Stimulated activated CD4-positive, alpha-beta T cell treated with anti-CD3 and anti-CD28 coated beads, Interleukin-1b, Interleukin-23, amount 100 ng/mL, for 4 hours (primary cell): ENCODE measurements around the gene ARHGAP10.
"Not testable (repeated sequence)": the region's sequence is repeated elsewhere in the genome, so short reads cannot be mapped to it uniquely, and the experiment has no call there.

ENCODE experiments used
- DNase-seq, 2 donors: peaks; one replicate each; pipeline ENCODE4 v3.0.0-alpha.2; 2020; ENCODE audit warnings: low read depth in 2 of 2

ARHGAP10 gene

DNA sequence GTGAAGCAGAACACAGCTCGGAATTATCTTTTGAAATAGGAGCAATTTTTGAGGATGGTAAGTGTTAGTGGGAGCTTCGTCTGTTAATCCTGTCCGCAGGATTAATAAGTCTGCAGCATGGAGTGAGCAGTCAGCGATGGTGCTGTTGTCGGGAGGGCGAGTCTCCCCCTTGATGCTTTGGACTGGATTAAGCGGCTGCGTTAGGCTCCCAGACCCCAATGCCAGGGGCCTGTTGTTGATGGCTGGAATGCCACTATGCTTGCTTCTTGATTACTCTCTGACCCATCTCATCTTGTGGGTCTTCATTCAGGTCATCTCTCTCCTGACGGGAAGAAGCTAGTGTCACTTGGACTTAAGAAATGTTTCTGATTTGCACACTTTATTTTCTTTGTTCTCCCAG, 332.6 kb downstream of the ARHGAP10 start:
- no peak for DNase-seq

DNA sequence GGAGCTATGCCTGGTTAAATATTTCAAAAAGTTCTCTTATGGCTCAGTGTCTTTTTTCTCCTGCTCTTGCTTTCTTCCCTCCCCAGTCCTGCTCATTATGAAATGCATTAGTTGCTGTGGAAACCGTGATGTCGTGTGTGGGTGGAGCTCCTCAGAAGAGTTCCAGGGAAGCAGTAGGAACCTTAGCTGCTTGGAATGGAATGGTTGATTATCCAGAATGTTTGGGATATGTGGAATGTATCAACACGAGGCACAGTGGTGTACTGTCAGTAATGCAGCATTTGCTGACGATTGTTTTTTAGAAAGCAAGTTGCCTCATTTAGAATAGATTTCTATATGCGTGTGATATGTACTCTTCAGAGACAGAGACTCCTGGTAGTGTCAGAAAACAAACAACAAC, 333.2 kb downstream of the ARHGAP10 start:
- DNase-seq: no peak

DNA sequence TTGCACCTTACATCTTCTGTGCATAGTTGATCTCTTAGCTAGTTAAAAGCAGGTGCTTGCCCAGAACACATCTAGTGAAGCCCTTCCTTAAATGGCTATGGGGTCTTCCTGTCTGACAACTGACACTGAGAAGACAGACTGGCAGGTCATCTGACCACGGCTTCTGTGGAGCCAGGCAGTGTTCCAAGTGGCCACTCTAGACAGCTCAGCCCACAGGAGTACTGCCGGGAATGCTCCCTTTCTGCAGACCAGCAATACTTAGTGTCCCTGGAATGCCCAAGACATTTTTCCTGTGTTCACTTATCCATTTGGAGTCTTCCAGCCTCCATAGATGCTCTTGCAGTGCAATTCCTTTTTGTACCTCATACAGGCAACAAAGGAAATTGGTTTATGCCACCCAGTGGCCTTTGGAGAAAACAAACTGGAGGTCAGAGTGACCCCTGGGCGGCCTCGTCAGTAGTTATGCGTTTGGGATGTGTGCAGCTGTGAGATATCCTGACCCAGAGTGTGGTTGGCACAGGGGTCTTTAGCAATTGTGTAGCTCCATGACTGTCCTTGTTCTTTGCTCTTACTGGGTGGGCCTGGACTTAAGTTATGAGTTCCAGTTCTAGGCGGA, 335.5 kb downstream of the ARHGAP10 start:
- no peak for DNase-seq

DNA sequence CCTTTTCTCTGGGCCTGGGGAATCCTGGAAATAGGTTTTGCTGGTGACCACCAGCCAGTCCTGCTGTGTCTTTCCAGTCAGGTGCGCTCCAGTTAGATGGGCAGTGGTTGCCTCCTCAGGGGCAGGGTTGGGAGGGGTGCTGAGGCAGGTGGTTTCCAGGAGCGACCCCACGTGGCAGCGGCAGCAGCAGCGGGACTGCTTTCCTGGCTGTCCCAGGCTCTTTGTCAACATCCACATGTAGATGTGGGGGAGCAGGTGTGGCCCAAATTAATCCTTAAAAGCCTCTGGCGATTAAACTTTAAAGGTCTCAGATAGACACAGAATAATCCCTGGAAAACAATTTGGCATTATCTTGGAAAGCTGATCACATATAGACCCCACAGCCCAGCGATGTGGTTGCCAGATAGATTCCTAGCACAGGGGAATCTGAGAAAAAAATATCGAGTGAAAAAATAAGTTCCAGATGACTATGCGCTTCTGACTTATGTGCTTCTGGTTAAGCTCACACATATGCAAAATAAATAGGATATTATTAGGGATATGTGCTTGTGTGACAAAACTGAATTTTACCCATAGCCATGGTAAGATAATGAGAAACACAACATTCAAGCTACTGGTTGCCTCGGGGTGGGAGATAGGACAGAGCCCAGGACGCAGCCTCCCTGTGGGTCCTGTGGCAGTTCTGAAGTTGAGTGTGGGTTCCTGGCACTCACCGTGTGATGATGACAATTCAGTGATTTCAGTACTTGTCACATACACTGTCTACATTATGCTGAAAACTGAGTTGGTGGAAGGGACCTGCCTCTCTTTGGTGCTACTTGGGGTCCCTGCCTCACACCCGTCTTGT, 336.4 kb downstream of the ARHGAP10 start:
- DNase-seq: no peak

DNA sequence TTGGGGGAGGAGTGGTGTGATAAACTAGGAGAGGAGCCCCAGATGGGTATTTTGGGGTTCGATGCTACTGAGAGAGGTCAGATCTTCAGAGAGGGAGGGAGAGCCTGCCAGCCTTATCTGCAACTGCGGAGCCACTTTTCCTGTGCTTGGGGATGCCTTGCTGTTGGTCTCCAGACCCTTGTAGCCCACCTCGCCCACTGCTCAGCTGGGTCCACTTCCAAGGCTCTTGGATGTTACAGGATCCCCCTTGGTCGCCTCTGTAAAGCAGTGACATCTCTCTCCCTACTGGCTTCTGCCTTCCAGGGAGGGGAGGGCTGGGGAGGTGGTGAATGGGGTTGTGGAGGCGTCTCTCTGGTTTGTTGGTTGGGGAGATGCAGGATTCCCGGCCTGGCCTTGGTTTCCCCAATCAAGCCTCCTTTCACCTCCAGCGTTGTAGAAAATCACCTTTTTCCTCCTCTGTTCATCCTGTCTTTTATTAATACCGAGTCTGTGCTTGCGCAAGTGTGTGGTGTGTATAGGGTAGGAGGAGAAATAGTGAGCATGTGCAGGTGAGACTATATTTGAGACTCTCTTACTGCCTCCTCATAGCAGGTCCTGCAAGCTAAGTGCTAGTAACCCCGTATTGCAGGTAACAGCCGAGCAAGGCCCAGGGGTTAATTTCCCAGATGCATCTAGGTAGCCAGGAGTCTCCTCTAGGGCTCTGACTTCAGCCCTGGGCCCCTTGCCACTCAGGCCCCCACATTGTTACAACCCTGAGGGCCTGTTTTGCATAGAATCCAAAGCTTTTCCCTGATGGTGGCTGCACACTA, 337.4 kb downstream of the ARHGAP10 start:
- no peak for DNase-seq

DNA sequence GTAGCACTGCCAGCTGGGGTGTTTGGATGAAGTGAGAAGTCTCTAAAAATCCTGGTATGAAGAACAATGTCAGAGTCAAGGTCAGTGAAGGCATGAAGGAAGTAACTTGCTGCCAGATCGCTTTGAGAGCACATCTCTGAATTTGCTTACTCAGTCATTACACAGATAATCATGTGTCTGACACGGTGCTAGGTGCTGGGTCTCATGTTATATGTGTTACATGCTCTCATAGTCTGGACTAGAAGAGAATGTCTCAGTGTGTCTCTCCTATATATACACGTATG, 337.9 kb downstream of the ARHGAP10 start:
- DNase-seq: no peak

DNA sequence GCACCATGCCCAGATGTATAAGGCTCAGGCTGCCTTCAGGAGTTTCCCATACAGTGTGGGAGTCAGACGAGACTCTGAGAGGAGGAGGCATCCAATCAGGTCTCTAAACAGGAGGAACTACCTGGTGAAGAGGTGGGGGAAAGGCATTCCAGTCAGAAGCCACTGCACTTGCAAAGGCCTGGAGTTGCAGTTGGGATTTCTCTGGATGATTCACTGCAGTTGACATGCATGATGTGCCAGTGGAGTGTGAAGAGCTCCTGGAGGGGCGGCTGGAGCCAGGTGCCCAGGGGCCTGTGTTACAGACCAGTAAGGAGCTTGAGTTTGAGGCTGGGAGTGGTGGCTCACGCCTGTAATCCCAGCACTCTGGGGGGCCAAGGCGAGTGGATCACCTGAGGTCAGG, 339.1 kb downstream of the ARHGAP10 start:
- no peak for DNase-seq

DNA sequence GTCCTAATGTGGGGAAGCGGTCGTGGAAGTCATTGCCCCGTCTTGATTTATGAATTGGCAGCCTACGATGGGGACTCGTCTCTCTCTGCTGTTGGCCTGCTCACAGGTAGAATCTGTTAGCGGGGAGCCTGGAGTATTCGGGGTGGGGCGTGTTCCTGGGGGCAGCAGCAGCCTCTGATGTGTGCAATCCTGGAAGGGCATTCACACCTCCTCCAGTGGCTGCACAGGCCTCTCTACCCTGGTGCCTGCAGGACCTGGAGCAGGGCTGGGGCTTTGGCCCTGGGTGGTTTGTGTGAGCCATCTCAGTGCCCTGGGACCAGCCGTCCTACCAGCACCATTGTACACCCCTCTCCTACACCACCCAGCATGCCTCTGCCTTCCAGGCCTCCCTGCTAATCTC, 340.9 kb downstream of the ARHGAP10 start:
- DNase-seq: no peak

DNA sequence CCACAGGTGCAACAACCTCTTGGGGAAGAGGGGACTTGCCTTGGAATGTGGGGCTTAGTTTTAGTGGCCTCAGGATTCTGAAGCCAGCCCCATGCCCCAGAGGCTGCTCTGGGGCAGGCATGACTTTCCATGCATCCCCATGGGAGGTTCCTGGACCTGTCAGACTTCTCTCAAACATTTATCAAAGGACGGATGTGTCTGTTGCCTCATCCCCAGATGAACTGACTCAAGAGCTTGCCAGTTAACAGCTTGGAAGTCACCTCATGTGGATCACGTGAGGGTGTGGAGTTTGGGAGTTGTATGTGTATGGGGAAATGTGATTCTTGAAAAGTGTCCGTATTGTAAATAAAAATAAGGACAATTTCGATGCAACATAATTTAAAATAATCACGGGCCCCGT, 341.5 kb downstream of the ARHGAP10 start:
- no peak for DNase-seq

DNA sequence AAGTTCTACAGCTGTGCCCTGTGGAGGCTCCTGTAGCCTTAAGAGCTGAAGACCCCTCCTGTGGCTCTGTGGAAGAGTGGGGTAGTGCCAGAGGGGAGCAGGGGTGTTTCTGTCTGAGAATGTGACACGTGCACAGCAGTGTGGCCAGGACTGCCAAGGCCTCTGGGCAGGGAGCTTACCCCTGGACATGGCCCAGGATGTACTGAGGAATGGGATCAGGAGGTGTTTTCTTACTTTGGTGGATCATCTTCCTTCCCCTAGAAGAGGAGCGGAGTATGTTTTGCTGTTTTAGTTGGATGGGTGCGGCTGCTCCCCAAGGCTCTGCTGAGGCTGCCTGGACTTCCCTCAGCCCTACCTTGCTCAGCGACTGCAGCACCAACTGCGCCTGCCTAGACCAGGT, 342.6 kb downstream of the ARHGAP10 start:
- DNase-seq: no peak

DNA sequence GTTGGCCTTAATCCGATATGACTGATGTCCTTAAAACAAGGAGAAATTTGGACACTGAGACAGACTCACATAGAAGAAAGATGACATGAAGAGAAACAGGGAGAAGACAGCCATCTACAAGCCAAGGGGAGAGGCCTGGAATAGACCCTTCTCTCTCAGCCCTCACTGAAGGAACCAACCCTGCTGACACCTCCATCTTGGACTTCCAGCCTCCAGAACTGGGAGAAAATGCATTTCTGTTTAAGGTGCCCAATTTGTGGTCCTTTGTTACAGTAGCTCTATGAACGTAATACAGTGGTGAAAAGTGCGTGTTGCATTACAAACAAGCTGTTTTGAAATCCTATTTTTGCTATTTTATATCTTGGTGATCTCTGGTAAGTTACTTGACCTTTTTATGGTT, 343.6 kb downstream of the ARHGAP10 start:
- DNase-seq: no peak

DNA sequence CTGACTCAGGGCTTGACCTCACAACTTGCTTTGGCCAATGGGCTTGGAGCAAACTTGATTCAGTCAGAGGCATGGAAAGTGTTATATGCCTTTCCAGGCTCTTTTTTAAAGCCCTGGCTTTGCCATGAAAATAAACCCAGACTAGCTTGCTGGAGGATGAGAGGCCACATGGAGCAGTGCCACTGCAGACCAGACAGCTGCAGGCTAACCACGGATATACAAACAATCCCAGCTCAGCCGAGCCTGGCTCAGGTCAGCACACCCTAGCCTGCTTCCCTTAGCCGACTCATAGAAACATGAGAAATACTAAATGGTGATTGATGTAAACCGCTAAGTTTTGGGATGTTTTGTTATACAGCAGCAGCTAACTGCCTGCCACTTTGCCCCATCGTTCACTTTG, 345.1 kb downstream of the ARHGAP10 start:
- no peak for DNase-seq

DNA sequence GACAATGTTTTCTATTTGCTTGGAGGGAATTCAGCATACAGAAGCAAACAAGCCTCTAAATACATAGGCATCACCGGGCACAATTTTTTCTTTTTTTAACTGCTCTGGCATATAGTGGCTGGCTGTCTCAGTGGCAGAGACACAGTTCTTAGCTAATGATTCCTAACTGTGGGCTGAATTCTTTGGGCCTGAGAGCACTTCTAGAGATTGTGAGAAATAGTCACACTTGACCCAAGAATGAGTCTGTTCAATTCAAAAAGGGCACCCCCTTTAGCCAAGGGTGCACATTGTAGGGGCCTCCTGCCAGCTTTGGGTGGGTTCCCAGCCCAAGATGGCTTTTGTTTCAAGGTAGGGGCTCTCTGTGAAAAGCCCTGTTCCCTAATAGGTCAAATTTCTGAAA, 345.7 kb downstream of the ARHGAP10 start:
- DNase-seq: no peak

DNA sequence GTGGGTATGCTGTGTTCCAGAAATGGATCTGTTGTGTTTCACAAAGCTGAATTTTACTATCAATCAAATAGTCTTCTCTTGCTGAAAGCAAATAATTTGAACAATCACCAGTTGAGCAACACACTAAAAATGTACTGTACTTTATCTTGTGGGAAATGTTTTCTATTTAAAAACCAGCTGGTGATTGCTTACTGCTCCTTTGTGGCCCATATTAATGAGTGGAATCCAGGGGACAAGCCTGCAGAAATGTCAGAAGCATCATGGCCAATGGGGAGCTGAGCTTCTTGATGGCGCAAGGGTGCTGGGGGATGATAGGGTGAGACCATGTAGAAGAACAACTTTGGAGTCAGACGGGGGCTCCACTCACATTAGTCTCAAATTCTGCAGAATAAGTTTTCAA, 346.2 kb downstream of the ARHGAP10 start:
- DNase-seq: no peak

DNA sequence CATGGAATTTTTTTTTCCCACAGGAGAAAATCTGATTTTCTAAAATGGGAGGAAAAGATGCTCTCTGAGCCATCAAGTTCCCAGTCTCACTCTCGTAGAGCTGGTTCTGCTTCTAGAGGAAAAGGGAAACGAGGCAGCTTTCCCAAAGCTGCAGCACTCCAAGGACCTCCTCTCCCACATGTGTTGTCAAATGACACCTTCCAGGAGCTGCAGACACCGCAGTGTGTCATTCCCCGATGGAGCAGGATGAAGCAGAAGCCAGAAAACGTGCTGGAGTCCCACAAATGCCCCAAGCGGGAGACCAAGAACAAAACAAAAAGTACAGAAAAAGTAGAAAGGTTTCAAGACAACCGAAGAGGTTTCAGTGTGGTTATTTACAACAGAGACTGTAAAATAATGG, 348.1 kb downstream of the ARHGAP10 start:
- no peak for DNase-seq

DNA sequence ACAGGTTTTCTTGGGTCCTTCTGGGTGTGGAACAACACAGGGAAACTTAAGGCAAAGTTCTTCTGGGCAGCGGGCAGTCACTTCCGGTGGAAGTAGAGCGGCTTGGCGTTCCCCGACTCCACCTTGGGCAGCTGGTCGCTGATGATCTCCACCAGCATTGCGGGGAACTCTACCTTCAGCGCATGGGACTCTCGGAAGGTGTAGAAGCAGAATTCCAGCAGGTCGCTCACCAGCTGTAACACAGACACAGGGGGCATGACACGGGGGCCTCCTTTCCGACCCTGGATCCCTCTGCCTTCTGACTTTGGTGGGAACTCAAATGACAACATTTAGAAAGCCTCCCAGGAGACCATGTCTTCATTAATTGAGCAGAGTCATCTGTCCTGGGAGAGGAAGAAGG, 349.4 kb downstream of the ARHGAP10 start:
- no peak for DNase-seq

DNA sequence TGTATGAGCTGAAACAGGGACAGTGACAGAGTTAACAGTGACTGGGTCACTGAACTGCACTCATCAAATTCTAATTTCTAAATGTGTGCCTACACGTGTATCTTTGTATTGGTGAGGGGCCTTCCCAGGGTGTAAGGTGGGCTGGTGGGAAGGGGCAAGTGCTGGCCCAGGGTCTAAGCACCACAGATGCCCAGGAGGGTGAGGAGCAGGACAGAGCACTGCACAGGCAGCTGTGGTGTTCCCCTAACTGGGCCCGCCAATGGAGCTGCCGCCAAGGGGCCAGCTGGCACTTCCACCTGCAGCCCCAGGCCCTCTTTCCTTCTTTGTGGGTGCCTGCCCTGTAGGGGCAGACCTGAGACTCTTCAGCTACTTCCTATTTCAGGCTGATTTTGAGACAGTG, 349.9 kb downstream of the ARHGAP10 start:
- DNase-seq: no peak

DNA sequence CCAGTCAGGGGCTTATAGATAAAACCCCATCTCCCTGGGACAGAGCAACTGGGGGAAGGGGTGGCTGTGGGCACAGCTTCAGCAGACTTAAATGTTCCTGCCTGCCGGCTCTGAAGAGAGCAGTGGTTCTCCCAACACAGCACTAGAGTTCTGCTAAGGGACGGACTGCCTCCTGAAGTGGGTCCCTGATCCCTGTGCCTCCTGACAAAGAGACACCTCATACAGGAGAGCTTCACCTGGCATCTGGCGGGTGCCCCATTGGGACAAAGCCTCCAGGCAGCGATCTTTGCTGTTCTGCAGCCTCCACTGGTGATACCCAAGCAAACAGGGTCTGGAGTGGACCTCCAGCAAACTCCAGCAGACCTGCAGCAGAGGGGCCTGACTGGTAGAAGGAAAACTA, 351.2 kb downstream of the ARHGAP10 start:
- not testable (repeated sequence) for DNase-seq

DNA sequence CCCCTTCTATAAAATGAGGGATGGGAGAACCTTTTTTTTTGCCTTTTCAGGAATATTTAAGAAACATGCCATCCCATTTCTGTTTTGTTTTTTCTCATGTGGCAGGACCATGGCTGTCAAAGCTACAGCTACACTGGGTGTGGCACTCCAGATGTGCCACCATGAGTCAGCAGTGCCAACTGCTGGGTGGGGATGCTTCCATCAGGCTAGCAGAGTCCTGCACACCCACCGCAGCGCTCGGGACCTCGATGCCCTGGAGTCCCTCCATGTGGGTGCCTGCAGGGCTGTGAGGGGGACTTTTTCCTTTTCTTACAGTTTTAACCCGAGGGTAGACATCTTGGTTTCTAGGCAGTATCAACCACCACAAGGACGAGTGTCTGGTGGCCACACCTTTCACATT, 357.7 kb downstream of the ARHGAP10 start:
- no peak for DNase-seq

DNA sequence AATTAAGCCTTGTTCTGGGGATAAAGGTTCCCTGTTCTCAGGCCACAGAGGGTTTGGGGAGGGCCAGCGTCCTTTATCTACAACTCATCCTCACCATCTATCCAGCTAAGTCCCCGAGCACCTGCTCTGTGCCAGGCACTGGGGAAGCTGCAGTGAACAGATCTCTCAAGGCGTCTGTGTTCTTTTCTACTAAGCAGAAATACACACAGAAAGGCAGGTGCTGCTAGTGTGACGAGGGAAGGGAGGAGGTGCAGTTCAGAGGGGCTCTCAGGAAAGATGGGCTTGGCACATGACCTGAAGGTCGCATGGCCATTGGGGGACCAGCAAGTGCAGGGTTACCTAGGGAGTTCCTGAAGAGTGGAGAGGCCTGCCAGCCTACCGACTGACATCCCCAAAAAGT, 358.1 kb downstream of the ARHGAP10 start:
- no peak for DNase-seq

DNA sequence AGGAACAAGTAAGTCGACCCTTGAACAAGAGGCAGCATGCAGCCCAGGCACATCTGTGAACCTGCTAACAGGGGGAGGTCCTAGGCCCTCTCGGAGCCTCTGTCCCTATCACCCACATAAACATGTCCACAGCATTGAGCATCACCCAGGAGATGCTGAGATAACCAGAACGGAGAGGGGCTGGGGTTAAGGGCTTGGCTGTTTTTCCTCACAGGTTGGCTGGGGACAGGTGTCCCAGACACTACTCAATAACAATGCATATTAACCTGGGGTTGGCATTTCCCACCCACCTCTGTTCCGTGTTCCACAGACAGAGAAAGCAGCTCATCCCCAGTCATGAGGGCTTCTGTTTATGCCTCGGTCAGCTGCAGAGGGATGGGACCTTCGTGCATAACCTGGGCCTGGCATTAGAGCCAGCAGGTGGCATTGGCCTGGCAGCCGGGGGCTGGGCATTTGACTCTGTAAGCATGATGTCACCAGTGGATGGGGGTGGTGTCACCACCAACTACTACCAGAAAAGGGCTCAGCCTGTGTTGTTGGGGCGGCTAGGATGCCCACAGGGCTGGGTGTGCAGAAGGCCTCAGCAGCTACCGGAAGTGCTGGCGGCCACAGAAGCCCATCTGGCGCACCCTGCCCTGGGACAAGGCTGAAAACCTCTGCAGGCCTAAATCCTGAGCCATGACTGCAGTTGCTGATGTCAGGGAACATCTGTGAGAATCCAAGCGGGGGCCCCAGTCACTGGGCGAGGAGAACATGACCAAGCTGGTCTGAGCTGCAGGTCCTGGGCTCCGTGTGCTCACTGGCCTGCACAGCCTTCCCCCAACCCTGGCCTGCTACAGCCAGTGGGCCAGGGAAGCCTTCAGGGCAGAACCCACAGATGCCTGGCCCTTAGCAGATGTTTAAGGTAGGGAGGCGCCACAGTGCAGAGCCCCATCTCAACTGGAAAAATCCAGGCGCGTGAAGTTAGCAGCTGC, 358.9 kb downstream of the ARHGAP10 start:
- DNase-seq: no peak

DNA sequence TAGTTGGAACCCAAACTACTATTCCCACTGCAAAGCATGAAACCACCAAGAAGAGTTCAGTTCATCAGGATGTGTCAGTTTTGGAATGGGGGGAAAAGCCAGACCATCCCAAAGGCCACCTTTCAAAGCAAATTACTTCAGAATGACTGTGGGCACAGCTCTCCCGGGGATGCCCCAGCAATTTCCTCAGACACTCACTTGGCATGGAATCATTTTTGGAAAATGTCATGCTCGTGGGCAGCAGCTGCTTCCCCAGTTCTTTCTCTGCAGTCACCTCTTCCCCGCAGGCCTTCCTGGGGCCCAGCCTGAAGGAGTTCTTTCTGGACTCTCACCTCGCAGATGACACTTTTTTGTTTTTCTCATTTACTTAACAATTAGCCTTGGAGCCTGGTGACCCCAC, 360.0 kb downstream of the ARHGAP10 start:
- no peak for DNase-seq
